Neural progenitor cell (in vitro differentiated cells): ENCODE results near the gene PRMT9.

Experiments used
- EZH2 ChIP-seq: fragments of 200-600 bp; sonication (generic); IDR thresholded peaks from 2 replicates; pipeline ENCODE4 v1.6.1; 2017; ENCODE audit warnings: antibody characterized with exemption, mild to moderate bottlenecking, moderate library complexity
- TF ChIP-seq, protein P1 (sequence below): fragments of 200-600 bp; sonication (generic); IDR thresholded peaks from 2 replicates; pipeline ENCODE4 v1.5.1; 2017; ENCODE audit warnings: antibody characterized with exemption, mild to moderate bottlenecking

GRCh38 chr4:147727476-147728028 is 43.6 kb upstream of the PRMT9 start:
- TF ChIP-seq, protein P1, sequence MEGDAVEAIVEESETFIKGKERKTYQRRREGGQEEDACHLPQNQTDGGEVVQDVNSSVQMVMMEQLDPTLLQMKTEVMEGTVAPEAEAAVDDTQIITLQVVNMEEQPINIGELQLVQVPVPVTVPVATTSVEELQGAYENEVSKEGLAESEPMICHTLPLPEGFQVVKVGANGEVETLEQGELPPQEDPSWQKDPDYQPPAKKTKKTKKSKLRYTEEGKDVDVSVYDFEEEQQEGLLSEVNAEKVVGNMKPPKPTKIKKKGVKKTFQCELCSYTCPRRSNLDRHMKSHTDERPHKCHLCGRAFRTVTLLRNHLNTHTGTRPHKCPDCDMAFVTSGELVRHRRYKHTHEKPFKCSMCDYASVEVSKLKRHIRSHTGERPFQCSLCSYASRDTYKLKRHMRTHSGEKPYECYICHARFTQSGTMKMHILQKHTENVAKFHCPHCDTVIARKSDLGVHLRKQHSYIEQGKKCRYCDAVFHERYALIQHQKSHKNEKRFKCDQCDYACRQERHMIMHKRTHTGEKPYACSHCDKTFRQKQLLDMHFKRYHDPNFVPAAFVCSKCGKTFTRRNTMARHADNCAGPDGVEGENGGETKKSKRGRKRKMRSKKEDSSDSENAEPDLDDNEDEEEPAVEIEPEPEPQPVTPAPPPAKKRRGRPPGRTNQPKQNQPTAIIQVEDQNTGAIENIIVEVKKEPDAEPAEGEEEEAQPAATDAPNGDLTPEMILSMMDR: no peak
- TF ChIP-seq EZH2: no peak
